NCI-H1436 treated with DMSO at 0.1 percent for 48 hours (cell line): Measurements from ENCODE around the gene HLA-B.

Experiments
- DNase-seq: peaks from one replicate; lab custom pipeline; 2025; lab: John Stamatoyannopoulos, UW

The HLA-B gene

DNA sequence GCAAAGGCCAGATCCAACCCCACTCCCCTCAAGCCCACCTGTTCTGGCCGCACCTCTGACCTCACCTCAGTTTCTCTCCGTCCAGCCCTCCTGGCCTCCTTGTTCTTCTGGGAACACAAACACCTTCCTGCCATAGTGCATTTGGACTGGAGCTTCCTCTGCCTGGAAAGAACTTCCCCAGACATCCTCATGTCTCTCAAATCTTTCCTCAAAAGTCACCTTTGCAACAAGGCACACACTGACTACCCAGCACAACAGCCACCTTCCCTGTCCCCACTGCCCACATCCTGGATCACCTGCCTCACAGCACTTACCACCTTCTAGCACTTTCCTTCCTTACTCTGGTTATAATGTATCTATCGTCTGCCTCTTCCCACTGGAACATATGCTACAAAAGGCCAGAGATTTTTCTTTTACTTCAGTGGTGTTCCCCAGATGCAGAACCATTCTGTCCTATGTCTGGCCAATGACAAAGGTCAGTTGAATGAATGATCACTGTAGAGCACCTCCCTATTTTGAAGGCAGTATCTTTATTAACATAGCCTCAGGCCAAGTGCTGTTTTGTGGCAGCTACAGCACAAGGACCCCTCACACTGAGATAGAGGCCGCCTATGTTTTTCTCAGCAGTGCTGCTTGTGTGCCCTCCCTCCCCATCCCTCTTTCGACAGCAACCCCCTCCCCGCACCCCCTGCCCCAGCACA lies 4.1 kb downstream of the HLA-B start:
- DNase-seq, result no peak

DNA sequence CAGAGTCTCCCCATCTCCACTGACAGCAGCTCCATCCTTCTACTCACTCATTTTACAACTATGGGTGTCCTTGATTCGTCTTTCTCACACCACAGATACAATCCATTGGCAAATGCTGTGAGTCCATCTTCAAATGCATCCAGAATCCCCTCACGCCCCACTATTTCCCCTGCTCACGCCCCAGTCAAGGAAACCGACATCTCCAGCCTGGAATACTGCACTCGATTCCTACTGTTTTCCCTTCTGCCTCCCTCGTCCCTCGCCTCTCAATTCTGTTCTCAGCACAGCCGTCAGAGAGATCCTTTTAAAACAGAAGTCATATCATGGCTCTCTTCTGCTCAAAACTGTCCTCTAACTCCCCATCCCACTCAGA lies 4.7 kb downstream of the HLA-B start:
- DNase-seq, result no peak

DNA sequence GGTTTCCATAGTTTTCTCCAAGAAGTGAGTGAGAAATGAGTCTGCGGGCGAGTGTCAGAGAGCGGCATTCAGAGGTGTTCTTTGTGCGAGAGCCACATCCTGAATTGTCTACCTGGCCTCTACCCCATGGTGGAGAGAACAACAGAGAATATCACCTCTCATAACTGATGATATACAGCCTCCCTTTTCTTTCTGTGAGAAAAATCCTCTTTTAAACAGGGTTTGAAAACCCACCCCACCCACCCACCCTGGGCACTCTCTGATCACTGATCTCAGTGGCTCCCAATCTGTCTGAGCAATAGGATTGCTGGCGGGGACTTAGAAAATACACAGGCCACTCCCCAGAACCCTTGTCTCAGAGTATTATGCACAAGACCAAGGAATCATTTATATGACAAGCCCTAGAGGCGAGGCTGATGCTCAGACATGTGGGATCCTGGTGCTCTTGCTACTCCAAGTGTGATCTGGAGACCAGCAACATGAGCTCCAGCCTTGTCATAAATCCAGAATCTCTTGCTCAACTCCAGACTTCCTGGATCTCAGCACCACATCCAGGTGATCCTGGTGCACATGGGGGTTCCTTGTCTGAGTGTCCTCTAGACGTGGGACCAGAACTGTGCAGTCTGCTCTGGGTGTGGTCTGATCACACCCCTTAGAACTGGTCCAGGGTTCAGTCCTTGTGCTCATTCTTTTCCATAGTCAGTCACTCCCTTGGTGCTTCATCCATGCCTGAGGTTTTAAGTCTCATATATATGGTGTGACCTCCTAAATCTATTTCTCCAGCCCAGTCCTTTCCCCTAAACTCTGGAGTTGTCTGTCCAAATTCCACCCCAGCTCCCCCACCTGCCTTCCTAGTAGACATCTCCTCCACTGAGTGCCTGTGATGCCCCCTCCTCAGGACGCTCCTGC lies 5.3 kb downstream of the HLA-B start:
- no peak for DNase-seq

DNA sequence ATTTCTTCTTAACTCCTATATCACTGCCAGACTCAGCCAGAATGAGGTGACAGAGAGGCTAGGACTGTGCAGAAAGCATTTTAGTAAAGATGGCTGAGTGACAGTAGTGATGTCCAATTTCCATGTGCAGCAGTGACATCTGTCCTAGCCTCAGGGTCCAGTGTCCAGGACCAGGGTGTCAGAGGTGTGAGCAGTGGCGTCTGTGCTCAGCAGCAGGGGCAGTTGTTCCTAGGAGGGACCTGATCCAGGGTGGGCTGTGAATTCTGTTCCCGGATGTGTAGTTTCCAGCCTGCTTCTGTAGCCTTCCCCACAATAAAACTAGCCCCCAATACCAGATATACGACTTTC lies 6.0 kb downstream of the HLA-B start:
- DNase-seq, result no peak

DNA sequence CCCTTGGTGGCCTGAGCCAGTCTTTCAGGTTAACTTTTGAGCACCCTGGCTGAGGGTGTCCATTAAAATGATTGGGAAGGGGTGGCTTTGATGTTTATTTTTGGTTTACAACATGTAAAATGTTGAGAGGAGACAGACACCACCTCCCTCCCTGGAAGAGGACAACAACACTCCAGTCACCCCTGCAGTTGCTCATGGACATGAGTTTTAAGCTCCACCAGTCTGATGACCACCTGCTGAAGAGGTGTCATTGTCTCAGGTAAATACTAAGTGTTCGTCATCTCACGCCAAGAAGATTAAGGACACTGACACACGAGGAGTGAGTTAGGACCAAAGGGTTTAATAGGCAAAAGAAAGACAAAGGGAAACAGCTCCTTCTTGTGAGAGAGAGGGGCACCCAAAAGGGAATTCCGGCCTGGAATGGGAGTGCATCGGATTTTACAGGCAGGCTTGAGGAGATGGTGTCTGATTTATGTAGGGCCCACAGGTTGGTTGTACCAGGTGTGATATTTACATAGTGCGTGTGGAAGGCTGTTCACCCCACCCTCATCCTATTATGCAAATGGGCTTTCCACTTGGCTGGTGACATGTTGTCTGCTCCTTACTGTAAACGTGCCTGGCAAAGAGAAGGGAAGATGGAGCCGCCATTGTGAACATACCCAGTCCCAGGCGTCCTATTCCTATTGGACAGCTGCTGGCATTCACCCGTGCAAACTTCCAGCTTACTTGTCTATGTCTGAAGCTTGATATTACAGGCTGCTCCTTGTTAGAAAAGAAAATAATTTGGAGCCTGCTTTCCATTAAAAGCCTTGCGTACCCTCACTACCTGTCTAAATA lies 6.6 kb downstream of the HLA-B start:
- DNase-seq, result no peak

DNA sequence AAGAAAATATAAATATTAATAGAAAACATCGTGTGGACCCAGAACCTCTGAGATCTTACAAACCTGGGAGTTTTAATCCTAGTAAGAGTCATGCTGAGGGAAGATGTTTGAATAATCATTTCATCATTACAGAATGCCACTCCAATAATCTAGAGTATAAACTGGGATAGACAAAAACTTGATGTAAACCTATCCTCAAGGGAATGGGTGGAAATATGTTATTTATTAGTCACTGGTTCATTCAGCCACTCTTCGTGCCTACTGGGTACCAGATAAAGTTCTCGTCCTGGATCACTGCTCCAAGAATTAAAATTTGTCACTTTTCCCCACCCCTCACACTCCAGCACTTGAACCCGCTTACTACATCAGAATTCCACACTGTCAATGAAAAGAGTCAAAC lies 7.7 kb downstream of the HLA-B start:
- DNase-seq, result no peak

DNA sequence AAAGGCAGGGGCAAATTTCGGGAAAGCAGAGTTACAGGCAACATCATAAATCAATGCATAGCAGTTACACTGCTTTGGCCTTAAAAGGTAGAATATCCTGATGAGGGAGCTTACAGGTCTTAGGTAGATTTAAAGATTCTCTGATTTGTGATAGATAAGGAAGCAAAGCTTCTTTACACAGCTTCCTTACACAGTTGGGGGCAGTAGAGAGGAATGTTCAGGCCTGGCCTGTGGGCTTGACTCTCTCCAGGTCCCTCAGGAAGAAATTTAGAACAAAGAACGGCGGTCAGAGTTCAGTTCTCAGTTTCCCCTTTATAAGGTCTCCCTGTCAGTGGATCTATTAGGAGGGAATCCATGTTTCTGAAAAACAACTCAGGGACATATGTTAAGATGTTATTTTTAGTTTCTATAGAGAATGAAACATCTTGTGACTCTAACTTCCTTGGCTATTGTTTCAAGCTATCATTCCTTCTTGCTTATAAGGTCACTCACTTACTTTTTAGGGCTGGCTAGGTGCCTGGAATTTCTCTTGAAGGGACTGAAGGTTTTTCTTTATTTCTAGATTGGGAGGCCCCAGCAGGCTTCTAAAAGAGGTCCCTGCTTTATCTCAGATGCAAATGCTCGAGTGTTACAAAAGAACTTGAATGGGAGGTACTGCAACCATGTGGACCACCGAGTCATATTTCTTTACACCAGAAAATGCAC lies 11.8 kb downstream of the HLA-B start:
- no peak for DNase-seq

DNA sequence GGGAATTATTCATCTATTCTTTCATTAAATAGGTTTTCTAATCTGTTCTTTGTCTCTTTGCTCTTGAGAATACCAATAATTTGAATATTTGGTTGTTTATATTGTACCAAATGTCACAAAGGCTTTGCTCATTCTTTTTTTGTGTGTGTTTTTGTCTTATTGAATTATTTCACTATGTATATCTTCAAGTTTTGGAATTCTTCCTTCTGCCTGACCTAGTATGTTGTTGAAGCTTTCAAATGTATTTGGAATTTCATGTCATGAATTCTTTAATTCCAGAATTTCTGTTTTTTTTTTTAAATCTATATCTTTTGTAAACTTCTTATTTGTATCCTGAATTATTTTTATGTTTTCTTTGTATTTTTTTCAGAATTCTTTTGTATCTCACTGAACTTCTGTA lies 16.8 kb downstream of the HLA-B start:
- DNase-seq, result no peak

DNA sequence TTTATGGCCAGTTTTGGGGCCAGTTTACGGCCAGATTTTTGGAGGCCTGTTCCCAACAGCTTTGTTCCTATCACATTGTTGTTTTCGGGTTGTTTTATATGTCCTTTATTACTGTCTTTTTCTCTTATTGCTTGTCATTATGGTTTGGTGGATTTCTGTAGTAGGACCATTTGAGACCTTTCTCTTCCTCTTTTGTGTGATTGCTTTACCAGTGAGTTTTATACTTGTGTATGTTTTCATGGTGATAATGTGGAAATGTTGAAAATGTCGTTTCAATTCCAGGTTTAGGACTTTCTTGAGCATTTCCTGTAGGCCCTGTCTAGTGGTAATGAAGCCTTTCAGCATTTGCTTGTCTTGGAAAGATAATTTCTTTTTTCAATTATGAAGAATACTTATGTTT lies 17.8 kb downstream of the HLA-B start:
- no peak for DNase-seq

DNA sequence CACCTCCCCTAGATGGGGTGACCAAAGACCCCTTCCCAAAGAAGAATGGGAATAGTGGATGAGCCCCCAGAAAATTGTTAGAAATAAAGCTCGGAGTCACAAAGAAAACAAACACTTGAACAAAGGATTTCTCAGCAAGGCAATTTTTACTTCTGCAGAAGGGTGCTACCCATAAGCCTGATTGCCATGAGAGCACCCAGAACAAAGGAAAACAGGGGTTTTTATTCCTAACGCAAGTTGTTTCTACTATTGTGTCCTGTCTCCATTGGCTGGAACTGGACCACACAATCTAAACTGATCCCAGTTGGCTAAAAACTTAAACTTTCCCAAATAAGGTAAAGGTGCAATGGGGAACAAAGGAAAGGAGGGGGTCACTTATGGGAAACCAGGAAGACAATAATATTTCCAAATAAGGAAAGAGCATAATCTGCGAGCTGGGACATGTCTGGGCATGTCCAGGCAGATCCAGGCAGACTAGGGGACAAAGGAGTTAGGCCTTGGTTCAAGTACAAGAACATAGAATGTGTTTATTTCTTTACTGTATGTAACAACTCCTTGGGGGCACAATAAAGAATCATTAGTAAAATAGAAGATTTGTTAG lies 20.0 kb downstream of the HLA-B start:
- DNase-seq, result no peak

DNA sequence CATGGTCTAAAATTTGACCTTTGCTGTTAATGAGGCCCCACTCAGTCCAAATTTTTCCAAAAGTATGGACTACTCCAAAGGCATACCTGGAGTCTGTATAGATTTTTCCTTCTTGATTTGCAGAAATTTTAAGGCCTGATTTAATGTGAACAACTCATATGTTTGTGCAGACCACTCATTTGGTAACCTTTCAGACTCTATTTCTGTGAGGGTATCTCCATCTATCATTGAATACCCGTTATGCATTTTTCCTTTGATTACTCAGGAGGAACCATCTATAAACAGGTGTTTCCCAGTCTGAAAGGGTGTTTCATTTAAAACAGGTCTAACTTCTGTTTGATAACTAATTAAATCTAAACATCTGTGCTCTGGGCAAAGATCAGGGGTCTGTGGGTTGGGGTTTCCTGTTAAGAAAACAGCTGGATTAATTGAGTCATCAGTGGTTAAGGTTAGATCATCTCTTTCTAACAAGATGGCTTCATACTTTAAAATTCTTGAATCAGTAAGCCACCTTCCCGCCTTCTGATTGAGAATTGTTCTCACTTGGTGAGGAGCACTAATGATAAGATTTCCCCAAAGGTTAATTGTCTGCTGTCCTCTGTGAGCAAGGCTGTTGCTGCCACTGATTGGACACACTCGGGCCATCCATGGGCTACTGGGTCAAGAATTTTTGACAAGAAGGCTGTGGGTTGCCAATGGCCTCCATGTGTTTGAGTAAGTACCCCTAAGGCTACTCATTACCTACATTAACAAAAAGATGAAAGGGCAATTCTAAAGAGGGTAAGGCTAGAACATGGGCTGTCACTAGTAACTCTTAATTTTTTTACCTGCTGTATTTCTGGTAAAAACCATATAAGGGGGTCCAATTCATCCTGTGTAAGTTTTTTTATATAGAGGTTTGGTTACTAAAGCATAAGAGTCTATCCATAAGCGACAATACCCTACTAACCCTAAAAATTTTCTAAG lies 24.1 kb downstream of the HLA-B start:
- no peak for DNase-seq

DNA sequence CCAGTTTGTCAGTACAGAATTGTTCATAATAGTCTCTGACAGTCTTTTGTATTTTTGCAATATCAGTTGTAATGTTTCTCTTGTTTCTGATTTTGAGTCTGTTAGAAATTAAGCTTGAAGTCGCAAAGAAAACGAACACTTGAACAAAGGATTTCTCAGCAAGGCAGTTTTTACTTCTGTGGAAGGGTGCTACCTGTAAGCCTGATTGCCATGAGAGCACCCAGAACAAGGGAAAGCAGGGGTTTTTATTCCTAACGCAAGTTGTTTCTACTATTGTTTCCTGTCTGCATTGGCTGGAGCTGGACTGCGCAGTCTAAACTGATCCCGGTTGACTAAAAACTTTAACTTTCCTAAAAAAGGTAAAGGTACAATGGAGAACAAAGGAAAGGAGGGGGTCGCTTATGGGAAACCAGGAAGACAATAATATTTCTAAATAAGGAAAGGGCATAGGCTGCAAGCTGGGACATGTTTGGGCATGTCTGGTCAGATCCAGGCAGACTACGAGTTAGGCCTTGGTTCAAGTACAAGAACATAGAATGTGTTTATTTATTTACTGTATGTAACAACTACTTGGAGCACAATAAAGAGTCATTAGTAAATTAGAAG lies 28.5 kb downstream of the HLA-B start:
- DNase-seq, result no peak

DNA sequence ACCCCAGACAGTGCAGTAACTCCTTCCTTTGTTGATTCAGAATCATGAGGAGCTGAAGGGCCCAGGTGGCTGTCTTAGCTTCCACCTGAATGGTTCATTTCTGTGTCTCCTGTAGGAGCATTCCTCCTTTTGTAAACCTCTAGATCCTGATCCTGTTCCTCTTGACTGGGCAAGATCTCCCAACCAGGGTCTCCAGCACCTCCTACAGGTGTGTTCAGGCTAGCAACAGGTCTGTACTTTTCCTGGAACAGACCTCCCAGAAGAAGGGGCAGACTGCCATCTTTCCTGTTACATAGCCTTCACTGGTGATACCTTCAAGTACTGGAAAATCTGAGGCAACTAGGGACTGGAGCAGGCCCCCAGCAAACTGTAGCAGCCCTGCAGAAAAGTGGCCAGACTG lies 35.2 kb downstream of the HLA-B start:
- DNase-seq, result no peak

DNA sequence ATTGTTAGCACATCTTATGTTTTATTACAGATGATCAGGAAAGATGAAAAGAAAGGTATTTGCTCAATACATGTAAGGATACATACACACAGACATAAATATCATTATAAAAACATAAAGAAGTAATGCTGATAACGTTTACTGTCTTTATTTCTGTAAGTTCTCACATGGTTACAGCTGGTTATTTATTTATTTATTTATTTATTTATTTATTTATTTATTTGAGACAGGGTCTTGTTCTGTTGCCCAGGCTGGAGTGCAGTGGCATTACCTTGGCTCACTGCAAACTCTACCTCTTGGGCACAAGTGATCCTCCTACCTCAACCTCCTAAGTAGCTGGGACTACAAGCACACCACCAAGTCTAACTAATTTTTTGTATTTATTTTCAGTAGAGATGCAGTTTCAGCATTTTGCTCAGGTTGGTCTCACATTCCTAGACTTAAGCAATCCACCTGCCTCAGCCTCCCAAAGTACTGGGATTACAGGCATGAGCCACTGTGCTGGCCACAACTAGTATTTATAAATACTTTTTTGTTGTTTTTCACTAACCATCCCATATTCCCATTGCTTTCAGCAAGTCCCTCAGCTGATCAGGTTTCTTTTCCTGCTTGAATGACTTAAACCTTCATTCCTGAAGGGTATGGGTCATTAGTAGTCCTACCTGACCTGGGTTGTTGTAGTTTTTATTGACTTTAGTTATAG lies 35.8 kb downstream of the HLA-B start:
- no peak for DNase-seq

DNA sequence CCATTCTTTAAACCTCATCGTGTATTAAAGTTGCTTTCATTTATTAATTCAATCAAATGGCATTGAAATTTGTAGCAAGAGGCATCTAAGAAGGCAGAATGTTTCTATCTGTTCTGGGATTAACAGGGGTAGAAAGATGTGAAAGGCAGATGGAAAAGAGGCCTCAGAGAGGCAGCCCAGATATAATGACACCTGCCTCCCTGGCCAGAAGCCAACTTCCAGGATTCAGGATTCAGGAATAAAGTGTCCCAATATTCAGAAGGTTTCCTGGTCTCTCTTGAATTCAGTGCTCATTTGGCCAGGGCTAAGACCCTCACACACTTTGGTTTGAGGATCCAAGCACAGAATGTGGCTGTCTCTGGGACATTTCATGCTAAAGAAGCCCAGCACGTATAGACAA lies 39.9 kb downstream of the HLA-B start:
- no peak for DNase-seq

DNA sequence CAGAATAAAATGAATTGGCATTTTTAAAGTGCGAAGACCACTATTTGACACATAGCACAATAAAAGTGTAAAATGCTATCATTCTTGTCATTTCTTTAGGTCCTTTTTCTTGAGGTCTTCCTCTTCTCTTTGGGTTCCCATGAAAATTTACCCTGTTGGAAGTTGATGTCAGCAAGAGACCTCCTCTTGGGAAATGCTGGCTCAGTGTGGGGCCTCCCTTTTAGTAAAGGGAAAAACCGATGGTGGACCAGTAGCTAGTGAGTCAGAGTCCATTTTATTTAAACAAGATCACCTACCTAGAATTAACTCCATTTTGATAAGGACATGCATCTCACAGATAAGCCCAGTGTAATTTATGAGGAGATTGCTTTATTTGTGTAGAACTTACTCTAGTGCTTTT lies 47.3 kb downstream of the HLA-B start:
- DNase-seq, result no peak

DNA sequence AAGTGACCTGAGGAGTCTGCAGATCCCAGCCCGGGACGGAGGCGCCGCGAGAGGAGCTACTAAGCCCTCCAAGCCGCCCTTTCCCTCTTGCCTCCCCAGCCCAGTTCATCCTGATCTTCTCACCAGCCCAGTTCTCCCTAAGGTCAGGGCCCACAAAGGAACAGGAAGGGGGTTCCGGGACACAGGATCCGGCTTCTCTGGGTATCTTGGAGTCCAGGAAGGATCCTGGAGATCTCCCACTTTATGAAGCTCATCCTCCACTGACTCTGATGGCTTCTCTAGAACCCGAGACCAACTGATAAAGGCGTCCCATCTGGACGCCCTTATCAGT lies 48.2 kb downstream of the HLA-B start:
- DNase-seq, result no peak

DNA sequence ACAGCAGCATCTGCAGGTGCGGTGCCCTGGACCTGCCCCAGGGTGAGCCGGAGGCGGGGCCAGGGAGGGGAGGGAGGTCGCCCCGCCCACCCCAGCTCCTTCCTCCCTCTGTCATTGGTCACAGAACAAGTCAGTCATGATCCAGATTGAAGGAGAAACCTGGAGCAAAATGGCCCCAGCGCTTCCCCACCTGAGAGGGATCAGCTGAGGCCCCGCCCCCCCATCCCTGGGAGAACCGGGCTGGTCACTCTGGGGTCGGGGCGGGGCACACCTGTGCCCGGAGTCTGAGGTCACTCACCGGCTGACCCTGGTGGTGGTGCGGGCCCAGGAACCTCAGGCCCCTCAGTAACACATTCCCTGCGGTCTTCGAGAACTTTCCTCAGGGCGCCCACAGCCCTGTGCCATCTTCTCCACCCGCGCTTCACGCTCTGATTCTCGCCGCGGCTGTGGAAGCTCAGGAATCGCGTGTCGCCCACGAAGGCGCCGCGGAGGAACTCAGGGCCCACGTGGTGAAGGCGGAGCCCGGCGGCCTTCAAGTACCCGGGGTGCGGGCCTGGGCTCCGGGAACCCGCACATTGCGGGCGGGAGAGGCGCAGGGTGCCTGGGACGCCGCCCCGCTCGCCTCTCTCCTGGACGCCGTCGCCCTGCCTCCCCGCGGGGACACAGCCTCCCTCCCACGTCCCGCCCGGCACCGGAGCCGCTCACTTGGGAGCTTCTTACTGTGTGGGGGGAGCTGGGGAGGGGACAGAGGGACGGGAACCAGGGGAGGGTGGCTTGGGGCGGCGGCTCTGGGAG lies 48.7 kb downstream of the HLA-B start:
- no peak for DNase-seq

DNA sequence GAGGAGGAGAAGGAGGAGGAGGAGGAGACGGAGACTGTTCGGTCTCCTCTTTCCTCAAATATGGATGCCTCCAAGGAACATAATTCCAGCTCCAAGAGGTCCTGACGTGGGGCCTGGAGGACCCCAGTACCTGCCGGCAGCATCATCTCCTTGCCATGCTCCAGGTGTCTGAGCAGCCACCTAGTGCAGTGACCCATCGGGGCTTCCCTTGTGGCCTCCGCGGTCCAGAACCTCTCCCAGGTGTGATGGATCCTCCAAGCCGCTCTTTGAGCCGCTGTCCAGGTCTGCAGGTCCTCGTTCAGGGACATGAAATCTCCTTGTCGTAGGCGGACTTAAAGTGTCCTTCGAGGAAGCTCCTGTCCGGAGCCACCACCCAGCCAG lies 49.3 kb downstream of the HLA-B start:
- no peak for DNase-seq
